ENCODE results near the gene SLC4A7.

The SLC4A7 gene

DNA sequence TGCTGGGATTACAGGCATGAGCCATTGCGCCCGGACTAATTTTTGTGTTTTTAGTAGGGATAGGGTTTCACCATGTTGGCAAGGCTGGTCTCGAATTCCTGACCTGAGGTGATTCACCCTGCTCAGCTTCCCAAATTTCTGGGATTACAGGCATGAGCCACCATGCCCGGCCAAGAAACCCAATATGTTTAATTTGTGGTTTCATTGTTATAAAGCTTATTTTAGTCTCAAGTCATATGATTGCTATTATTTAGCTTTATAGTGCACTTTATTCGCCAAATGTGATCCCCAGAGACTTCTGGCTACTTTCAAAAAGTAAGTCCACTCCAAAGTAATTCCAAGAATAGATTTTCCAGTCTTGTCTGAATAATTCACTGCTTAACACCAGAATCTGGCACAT, 19.3 kb upstream of the SLC4A7 start:
- TF ChIP-seq, protein P1, sequence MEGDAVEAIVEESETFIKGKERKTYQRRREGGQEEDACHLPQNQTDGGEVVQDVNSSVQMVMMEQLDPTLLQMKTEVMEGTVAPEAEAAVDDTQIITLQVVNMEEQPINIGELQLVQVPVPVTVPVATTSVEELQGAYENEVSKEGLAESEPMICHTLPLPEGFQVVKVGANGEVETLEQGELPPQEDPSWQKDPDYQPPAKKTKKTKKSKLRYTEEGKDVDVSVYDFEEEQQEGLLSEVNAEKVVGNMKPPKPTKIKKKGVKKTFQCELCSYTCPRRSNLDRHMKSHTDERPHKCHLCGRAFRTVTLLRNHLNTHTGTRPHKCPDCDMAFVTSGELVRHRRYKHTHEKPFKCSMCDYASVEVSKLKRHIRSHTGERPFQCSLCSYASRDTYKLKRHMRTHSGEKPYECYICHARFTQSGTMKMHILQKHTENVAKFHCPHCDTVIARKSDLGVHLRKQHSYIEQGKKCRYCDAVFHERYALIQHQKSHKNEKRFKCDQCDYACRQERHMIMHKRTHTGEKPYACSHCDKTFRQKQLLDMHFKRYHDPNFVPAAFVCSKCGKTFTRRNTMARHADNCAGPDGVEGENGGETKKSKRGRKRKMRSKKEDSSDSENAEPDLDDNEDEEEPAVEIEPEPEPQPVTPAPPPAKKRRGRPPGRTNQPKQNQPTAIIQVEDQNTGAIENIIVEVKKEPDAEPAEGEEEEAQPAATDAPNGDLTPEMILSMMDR (conservative IDR thresholded peaks at IDR 0.05): no peak
- no peak for TF ChIP-seq ZFX (IDR thresholded peaks at IDR 0.05)
- H3K27ac ChIP-seq: no peak overlapping the region

DNA sequence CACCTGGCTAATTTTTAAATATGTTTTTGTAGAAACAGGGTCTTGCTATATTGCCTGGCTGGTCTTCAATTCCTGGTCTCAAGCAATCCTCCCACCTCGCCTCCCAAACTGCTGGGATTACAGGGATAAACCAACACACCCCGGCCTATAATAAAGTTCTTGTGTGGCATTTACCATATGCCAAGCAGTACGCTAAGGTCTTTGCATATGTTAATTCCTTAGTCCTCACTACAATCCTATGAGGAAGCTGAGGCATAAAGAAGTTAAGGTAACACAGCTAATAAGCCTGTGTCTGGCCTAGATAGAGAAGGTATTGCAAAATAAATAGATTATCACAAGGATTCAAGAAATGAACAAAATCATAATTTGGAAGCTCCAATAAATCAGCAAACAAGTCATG, 17.6 kb upstream of the SLC4A7 start:
- TF ChIP-seq, protein P1 (conservative IDR thresholded peaks at IDR 0.05): no peak
- TF ChIP-seq ZFX (IDR thresholded peaks at IDR 0.05): no peak
- H3K27ac ChIP-seq: no peak overlapping the region

DNA sequence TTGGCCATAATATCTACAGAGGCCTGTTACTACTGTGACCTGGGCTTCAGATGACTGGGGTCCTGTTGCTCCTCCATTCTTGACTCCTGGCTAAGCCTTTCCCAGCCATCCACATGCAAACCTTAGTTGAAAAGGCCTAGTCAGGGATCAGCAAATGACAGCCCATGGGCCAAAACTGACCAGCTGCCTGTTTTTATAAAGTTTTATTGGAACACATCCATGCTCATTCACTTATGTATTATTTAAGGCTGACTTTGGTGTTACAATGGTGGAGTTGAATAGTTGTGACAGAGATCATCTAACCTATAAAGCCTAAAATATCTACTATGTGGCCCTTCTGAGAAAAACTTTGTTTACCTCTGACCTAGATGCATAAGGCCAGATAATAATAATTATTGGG, 16.8 kb upstream of the SLC4A7 start:
- no peak for TF ChIP-seq ZFX (IDR thresholded peaks at IDR 0.05)
- TF ChIP-seq, protein P1 (conservative IDR thresholded peaks at IDR 0.05): no peak
- H3K27ac ChIP-seq: no peak overlapping the region

DNA sequence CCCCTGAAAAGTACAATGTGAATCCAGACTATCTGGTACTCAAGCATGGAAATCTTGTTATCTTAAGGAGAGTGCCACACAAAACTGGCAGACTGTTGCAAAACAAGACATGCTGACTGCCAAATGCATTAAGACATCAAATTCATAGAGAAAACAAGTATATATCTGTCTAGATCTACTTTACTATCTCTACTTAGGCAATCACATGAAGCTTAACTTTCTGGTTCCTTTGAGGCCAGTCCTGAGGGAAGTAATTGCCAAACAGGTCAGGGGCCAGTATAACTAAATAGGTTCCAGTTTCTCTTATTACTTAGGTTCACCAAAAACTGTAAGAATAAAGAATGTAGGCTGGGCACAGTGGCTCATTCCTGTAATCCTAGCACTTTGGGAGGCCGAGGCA, 15.9 kb upstream of the SLC4A7 start:
- TF ChIP-seq, protein P1 (conservative IDR thresholded peaks at IDR 0.05): no peak
- TF ChIP-seq ZFX (IDR thresholded peaks at IDR 0.05): no peak
- no peak overlapping the region for H3K27ac ChIP-seq

DNA sequence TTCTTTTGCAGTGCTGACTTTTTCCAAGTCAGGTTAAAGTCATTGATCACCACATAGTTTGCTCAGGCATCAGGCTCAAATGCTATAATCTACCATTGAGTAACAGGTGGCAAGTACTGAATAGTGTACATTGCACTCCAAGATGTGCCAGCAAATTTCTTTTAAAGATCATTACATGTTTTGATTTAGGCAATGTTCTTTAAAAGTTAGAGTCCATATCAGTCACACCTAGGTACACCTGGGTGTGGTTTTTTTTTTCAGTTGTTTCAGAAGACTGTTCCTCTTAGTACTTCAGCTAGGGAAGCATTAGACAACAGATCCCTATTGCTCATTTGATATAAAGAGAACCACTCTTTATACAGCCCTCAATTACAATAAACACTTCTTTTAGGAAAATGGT, 10.6 kb upstream of the SLC4A7 start:
- H3K27ac ChIP-seq: no peak overlapping the region
- TF ChIP-seq ZFX (IDR thresholded peaks at IDR 0.05): no peak
- TF ChIP-seq, protein P1 (conservative IDR thresholded peaks at IDR 0.05): no peak

DNA sequence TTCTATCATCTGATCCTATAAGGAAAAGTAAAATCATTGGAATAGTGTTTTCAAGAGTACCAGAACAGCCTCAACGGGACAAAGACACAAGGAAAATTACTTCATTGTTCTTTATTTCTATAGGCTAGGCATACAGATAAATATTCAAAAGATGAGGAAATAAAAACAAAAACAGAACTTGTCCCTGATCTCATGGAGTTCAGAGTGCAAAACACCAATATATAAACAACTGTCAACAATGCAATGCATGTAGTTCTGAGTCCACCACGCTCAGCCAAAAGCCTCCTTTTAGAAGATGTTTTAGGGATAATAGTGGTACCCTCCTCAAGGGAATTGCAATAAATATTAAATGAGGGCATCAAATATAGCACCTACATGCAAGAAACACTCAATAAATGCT, 4.6 kb upstream of the SLC4A7 start:
- TF ChIP-seq, protein P1 (conservative IDR thresholded peaks at IDR 0.05): no peak
- no peak for TF ChIP-seq ZFX (IDR thresholded peaks at IDR 0.05)

DNA sequence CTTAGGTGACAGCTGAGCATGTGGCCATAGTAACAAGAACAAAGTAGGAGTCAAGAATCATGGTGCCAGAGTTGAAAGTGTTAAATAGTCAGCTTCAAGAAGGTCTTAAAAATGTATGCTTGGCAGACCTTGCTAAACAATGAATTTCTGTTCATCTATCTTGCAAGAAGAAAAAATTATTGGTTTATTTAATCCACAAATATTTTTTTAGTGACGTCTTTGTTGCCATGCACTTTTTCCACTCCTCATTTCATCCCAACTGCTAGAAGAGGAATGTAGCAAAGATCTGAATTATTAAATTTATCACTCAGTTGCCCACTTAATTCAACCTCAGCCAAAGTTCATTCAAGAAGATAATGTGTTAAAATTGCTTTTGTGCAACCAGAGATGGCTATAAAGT, 3.2 kb upstream of the SLC4A7 start:
- no peak overlapping the region for H3K27ac ChIP-seq
- TF ChIP-seq, protein P1 (conservative IDR thresholded peaks at IDR 0.05): no peak
- no peak for TF ChIP-seq ZFX (IDR thresholded peaks at IDR 0.05)

More for the DNA sequence above, 4.6 kb upstream of the SLC4A7 start:
- H3K27ac ChIP-seq: no peak overlapping the region

Measured in C4-2B (cell line).